DMS53 (cell line): Measurements from ENCODE around the gene CLIP2.
"Not testable (repeated sequence)": the region's sequence is repeated elsewhere in the genome, so short reads cannot be mapped to it uniquely, and the experiment has no call there.

Experiments used
- DNase-seq: peaks from one replicate; lab custom pipeline; 2025; lab: John Stamatoyannopoulos, UW

CLIP2 gene

GRCh38 chr7:74371381-74372341, 82.5 kb downstream of the CLIP2 start:
- DNase-seq = peak; percentile 86

DNA sequence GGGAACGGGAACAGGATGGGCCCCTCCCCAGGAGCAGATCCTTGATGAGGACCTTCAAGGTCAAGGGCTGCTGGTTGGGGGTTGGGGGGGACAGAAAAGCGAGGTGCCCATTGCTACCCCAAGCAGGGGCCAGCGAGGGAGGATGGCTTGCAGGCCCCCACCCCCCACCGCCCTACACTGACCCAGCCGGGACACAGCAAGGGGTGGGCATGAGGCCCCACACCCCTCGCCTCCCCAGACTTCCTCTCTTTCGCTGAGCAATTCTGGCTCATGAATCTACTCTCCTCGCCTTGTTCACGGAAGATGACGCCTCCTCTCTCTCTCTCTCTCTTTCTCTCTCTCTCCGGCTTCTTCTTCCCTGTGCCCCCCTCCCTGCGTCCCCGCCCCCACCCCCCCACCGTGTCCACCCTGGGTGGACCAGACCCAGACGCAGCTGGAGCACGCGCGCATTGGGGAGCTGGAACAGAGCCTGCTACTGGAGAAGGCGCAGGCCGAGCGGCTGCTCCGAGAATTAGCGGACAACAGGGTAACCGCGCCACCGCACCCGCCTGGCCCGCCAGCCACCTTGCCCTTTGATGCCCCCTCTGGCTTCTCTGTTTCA, 83.4 kb downstream of the CLIP2 start:
- DNase-seq = peak; percentile 53

GRCh38 chr7:74373536-74373935, 84.3 kb downstream of the CLIP2 start:
- DNase-seq = peak; percentile 24

DNA sequence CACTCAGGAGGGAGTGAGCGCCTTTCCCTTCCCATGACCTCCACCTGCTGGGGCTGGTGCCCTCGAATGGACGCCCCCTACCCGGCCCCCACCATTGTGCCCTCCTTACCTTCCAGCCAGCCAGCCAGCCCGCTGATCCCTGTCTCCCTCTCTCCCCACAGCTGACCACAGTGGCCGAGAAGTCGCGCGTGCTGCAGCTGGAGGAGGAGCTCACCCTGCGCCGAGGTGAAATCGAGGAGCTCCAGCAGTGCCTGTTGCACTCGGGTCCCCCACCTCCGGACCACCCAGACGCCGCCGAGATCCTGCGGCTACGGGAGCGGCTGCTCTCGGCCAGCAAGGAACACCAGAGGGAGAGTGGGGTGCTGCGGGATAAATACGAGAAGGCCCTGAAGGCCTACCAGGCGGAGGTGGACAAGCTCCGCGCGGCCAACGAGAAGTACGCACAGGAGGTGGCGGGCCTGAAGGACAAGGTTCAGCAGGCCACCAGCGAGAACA, 86.6 kb downstream of the CLIP2 start:
- no peak for DNase-seq

DNA sequence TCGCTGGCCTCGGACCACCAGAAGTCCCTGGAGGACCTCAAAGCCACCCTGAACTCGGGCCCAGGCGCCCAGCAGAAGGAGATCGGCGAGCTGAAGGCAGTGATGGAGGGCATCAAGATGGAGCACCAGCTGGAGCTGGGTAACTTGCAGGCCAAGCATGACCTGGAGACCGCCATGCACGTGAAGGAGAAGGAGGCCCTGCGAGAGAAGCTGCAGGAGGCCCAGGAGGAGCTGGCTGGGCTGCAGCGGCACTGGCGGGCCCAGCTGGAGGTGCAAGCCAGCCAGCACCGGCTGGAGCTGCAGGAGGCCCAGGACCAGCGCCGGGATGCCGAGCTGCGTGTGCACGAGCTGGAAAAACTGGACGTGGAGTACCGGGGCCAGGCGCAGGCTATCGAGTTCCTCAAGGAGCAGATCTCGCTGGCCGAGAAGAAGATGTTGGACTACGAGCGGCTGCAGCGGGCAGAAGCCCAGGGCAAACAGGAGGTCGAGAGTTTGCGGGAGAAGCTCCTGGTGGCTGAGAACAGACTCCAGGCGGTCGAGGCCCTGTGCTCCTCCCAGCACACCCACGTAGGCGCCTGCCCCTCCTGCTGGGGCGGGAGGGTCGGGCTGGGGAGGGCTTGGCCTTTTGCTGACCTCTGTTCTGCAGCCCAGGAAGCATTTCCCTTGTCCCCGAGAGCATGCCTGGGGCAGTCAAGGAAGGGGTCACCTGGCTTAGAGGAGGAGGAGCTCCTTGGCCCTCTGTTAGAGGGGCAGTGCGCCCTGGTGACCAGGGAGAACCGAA, 87.2 kb downstream of the CLIP2 start:
- no peak for DNase-seq

DNA sequence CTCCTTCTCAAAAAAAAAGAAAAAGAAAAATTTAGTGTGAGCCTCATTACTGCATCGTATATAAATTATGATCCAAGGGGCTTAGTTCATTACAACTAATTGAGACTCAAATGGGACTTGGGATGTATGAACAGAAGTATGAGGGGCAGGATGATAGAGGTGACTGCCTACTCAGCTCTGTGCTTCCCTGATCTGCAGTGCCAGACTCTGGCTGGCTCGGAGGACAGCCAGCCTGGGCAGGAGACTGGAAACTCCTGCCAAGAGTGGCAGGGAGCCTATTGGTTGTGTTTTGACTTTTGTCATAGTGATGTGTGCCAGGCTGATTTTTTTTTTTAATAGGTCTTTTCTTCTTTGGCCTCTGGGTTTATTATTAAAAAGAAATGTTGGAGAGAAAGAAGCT, 90.7 kb downstream of the CLIP2 start:
- no peak for DNase-seq

- DNase-seq = no peak
Observed at GRCh38 chr7:74380720-74381119, 91.5 kb downstream of the CLIP2 start.

DNA sequence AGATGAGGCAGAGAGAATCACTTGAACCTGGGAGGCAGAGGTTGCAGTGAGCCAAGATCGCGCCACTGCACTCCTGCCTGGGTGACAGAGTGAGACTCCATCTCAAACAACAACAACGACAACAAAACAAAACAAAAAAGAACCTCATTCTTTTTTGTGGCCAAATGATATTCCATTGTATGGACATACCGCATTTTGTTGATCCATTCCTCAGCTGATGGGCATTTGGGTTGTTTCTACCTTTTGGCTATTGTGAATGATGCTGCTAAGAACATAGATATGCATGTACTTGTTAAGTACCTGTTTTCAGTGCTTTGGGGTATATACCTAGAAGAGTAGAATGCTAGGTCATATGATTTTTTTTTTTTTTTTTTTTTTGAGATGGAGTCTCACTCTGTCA, 94.9 kb downstream of the CLIP2 start:
- not testable (repeated sequence) for DNase-seq

DNA sequence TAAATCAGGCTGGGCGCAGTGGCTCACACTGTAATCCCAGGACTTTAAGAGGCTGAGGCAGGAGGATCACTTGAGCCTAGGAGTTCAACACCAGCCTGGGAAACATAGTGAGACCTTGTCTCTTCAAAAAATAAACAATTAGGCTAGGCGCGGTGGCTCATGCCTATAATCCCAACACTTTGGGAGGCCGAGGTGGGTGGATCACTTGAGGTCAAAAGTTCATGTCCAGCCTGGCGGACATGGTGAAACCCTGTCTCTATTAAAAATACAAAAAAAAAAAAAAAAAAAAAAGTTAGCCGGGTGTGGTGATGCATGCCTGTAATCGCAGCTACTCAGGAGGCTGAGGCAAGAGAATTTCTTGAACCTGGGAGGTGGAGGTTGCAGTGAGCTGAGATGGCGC, 95.6 kb downstream of the CLIP2 start:
- not testable (repeated sequence) for DNase-seq

GRCh38 chr7:74387606-74388005, 98.4 kb downstream of the CLIP2 start:
- no peak for DNase-seq

DNA sequence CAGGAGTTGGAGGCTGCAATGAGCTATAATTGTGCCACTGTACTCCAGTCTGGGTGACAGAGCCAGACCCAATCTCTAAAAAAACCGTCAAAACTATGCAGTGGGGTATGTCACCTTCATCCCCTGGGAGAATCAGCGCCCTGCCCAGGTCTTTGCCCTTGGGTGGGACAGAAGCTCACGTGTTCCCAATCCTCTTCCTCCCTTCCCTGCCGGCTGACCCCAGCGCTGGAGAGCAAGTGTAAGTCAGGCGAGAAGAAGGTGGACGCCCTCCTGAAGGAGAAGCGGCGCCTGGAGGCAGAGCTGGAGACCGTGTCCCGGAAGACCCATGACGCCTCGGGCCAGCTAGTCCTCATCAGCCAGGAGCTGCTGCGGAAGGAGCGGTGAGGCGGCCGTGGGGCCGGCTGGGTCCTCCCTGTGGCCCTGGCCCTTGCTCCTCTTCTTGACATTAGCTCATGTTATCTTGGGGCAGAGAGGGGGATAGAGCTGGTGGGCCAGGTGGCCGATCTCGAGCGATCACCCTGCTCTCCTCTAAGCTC, 99.7 kb downstream of the CLIP2 start:
- DNase-seq = no peak

- DNase-seq = peak; percentile 72
Observed at GRCh38 chr7:74393722-74394121, 104.5 kb downstream of the CLIP2 start.

- peak; percentile 62 for DNase-seq
Observed at GRCh38 chr7:74394601-74395000, 105.4 kb downstream of the CLIP2 start.

GRCh38 chr7:74395745-74396311, 106.6 kb downstream of the CLIP2 start:
- no peak for DNase-seq

DNA sequence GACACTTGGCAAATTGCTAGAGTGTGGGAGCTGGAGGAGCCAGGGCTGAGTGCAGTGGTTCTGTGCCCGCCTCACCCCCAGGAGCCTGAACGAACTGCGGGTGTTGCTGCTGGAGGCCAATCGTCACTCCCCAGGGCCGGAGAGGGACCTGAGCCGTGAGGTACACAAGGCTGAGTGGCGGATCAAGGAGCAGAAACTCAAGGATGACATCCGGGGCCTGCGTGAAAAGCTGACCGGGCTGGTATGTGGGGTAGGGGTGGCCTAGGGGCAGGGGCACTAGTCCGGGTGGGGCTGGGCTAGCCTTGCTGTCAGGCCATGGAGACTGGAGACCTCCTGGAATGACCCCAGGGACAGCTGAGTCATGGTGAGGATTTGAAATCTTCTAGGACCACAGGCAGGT, 107.8 kb downstream of the CLIP2 start:
- no peak for DNase-seq

DNA sequence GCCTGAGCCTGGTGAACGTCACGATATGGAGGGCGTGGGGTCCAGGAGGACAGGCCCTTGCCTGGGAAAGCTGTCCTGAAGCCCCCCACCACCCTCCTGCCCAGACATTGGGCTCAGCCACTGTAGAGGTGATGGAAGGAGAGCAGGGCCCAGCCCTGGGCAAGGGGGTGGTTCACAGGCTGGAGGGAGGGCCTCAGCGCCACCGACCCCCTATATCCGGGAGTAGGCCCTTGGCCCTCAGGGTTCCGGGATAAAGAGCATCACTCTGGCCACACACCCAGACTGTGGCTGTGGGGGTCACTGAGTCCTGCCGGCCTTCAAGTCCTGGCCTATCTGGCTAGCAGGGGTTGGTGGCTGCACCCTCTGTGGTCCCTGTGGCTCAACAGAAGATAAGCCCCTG, 109.2 kb downstream of the CLIP2 start:
- no peak for DNase-seq

DNA sequence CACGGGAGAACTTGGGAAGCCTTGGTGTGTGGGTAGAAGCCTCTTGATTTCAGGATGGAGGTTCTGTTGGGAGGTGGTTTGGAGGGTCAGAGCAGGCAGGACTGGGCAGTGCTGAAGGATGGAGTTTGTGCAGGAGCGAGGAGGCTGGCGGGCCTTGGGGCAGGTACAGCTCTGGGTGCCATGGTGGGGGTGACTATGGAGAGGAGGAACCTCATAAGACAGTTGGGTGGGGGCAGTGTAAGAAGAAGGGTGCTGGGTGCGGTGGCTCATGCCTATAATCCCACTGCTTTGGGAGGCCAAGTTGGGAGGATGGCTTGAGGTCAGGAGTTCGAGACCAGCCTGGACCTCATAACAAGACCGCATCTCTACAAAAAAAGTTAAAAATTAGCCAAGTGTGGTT, 109.8 kb downstream of the CLIP2 start:
- DNase-seq = no peak

- no peak for DNase-seq
Observed at GRCh38 chr7:74400420-74401136, 111.4 kb downstream of the CLIP2 start.

DNA sequence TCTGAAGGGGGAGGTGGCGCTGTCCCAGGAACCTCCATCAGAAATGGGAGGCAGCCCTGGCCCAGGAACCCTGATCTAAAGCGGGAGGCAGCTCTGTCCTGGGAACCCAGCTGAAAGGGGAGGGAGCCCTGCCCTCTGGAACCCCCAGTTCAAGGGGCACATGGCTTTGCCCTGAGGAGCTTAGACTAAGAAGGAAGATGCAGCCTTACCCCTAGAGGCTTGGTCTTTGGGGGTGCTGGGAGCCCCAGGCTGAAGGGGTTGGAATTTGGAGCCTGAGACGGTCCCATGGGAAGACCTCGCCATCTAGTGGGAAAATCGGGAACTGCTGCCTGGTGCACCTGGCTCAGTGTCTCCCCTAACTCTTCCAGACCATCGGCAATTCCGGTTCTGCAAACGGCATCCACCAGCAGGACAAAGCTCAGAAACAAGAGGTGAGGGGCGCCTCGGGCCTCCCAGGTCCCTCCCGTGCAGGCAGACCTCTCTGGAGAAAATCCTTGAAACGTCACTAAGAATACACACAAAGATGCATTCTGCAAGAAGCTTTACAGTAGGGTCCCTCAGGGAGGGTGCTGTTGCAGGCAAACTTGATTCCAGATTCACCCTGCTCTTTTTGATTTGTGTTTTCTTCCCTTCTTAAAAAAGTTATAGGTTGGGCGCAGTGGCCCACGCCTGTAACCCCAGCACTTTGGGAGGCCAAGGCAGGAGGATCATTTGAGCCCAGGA, 112.1 kb downstream of the CLIP2 start:
- peak; percentile 84 for DNase-seq

DNA sequence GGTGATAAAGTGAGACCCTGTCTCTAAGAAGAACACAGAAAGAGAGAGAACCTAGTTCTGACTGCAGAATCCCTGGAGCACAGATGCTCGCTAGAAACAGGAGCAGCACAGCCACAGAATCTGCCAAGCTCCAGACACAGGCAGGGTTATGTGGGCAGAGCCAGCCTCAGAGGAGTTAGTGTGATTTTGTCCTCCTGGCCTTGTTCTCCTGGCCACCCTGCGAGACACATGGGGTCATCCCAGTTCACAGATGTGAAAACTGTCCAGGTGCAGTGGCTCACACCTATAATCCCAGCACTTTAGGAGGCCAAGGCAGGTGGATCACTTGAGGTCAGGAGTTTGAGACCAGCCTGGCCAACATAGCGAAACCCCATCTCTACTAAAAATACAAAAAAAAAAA, 113.5 kb downstream of the CLIP2 start:
- DNase-seq = not testable (repeated sequence)
